T-helper 22 cell (primary cell): ENCODE data around the gene KCNMA1.
"Not testable (repeated sequence)": the region's sequence is repeated elsewhere in the genome, so short reads cannot be mapped to it uniquely, and the experiment has no call there.

Experiments used
- DNase-seq: peaks from one replicate; pipeline ENCODE4 v3.0.0-alpha.2; 2020; ENCODE audit warnings: low read depth

The KCNMA1 gene

DNA sequence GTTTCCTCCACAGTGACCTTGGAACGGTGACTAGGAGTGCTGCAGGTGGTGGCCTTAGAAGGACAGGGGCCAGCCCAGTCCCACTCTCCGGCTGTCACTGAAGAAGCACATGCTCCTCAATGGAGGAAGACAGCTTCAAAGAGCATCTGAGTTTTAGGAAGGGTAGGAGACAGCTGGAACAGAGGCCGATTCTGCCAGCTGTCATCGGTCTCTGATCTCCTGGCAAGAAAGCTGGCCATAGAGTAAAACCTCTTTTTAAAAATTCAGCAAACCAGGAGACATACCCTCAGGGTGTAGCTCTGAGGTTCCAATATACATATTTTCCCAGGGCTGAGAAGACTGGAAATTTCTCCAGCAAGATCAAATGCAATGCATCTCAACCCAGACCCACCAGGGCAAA lies 55.9 kb downstream of the KCNMA1 start:
- no peak for DNase-seq

GRCh38 chr10:77580482-77580881 lies 57.1 kb downstream of the KCNMA1 start:
- DNase-seq = no peak

GRCh38 chr10:77578583-77579227 lies 58.9 kb downstream of the KCNMA1 start:
- DNase-seq = no peak

GRCh38 chr10:77577666-77578229 lies 59.9 kb downstream of the KCNMA1 start:
- DNase-seq = no peak

DNA sequence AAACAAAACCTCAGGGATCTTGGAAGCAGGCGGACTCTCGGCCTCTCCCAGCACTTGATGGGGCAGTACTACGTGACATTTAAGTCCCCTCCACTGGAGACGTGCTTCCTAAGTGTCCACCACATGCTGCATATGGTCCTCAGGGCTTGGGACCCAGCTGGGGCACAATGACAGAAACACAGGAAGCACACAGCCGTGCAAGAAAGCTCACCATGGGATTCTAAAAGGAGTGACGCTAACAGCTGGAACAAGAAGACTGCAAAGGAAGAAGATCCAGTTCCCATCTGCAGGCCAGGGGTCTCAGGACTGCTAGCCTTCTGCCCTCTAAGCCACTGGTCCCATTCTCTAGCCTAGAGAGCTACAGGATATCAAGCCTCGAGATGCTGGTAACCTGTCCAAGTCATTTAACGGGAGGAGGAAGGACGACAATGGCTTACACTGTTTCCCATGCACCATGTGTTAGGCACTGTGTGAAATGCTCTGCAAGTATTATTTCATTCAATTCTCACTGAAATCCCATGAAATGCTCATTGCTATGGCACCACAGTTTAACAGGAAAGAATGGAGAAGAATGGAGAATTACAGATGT lies 61.1 kb downstream of the KCNMA1 start:
- no peak for DNase-seq

DNA sequence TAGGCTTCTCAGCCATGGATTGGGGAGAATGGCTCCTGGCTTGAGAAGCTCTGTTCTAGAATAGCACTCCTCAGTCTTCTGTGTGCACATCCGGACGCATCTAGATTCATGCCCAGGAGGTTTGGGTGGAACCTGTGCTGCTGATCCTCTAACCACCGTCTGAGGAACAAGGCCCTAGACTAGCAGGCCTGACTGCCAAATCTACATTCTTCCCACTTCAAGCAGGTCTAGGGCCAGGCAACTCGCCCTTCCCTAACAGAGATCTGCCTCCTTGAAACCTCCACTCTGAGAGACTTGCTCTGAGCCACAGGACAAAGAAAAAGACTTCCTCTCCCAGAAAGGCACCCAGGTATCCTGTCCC lies 61.6 kb downstream of the KCNMA1 start:
- DNase-seq = no peak

DNA sequence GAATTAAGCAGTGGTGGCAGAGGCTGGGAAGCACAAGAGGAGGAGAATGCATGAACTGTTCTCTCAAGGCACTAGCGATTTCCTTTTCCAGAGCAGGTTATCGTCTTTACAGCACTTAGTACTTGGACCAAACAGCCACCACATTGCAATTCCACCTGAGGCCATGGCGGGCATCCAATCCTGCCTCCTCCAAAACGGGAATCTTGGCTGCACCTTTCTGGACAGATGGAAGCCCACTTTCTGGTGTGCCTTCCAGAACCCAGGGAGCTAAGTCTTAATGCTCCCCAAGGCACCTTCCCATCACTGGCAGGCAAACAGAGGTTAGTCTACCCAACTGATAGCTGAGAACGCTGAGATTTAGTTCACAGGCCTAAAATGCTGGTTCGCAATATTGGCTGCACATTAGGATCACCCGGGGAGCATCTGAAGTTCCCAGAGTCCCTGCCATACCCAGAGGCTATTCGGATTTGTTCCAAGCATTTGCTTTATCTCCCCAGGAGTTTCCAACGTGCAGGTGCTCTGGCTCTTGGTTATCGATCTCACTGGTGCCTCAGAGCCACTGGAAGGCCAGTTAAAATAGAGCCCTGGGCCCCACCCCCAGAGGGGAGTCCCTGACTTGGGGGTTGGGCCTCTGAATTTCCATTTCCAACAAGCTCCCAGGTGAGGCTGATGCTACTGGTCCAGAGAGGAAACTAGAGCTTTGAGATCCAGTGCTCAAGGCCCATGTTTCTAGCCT lies 62.2 kb downstream of the KCNMA1 start:
- DNase-seq = no peak

- no peak for DNase-seq
Observed at GRCh38 chr10:77574438-77574837, 63.2 kb downstream of the KCNMA1 start.

DNA sequence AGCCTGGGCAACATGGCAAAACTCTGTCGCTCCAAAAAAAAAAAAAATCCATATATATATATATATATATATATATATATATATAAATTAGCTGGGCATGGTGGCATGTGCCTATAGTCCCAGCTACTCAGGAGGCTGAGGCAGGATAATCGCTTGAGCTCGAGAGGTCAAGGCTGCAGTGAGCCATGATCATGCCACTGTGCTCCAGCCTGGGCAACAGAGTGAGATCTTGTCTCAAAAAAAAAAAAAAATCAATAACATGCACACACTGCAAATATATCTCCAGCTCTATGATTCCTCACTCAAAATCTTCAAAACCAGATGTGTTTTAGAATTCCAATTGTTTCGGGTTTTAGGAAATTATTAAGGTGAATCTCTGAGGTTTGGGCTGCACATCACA lies 65.1 kb downstream of the KCNMA1 start:
- DNase-seq = not testable (repeated sequence)

GRCh38 chr10:77571490-77571889 lies 66.1 kb downstream of the KCNMA1 start:
- no peak for DNase-seq

- no peak for DNase-seq
Observed at GRCh38 chr10:77566914-77567566, 70.6 kb downstream of the KCNMA1 start.

DNA sequence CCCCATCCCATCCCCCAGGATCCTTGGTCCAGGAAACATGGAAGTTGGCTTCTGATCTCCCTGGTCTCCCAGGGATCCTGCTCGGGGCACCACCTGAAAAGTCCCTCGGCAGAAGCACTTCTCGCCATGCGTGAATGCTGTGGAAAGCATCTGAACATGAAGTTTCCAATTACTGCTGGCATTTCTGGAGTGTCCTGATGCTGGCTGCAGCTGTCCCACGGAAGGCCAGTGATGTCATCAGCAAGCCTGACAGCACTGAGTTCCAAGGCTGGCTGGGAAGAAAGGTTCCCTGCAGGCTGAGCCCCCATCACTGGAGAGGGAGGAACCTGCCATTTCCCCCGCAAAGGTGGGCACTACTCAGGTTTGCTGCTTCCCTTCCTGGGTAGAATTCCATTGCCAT lies 71.4 kb downstream of the KCNMA1 start:
- DNase-seq = no peak

- no peak for DNase-seq
Observed at GRCh38 chr10:77565590-77566023, 72.0 kb downstream of the KCNMA1 start.

- DNase-seq = no peak
Observed at GRCh38 chr10:77564731-77565589, 72.6 kb downstream of the KCNMA1 start.

- no peak for DNase-seq
Observed at GRCh38 chr10:77563638-77564270, 73.9 kb downstream of the KCNMA1 start.

GRCh38 chr10:77562742-77563141 lies 74.9 kb downstream of the KCNMA1 start:
- DNase-seq = no peak

GRCh38 chr10:77561991-77562390 lies 75.6 kb downstream of the KCNMA1 start:
- no peak for DNase-seq

DNA sequence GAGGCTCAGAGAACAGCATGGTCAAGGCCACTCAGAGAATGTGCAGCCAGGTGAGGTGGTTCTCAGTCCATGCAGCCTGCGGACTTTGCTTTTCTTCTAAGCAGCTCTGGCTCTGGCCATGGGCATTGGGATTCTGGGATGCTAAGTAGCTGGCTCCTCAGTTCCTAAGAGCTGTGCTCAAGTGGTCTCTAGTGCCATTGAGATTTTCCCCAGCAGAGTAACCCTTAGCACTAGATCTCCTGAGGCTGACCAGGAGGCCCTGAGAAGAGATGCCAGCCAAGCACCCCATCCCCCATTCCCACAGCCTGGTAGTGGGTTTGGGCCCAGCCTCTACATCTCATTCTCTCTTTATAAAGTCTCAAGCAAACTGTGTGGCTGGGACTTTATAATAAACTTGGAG lies 77.1 kb downstream of the KCNMA1 start:
- no peak for DNase-seq

- DNase-seq = no peak
Observed at GRCh38 chr10:77560052-77560451, 77.6 kb downstream of the KCNMA1 start.

DNA sequence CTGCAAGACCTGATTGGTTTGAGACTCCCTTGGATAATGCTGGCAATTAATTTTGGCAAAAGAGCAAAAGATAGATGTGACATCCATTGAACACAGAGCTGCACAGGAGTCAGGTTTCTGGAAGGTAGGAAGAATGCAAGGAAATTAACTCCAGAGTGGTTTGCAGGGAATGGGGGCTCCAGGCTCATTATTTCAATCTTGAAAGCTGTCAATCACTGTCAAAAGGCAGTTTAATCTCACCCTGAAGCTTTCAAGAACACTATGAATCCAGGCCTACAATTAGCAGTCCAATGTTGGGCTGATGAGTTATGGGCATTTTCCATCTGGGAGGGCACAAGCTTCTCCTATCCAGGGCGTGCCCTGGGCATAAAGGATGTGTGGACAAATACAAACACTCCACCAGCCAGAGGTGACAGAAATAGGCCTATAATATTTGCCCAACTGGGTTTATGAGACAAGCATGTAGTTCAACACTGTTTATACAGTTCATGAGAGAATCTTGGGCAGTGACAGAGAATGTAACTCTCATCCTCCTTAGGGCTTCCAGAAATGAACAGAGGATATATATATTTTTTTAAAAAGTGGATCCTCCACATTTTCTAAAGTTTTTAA lies 80.5 kb downstream of the KCNMA1 start:
- DNase-seq = no peak
